Nephron progenitor cell (in vitro differentiated cells): ENCODE results near the gene B4GALNT4.

Experiments used
- DNase-seq: peaks from one replicate; pipeline ENCODE4 v3.0.0; 2021
- H3K27ac Mint-ChIP-seq: 2 replicates; pipeline ENCODE4 v1.8.0; 2021; ENCODE audit warnings: mild to moderate bottlenecking, moderate library complexity, mixed read lengths
- H3K27me3 Mint-ChIP-seq: 2 replicates; pipeline ENCODE4 v1.8.0; 2021; ENCODE audit warnings: mild to moderate bottlenecking, low read depth, mixed read lengths; ENCODE audit not compliant: poor library complexity
- H3K36me3 Mint-ChIP-seq: 2 replicates; pipeline ENCODE4 v1.8.0; 2021; ENCODE audit warnings: low read depth, mixed read lengths
- H3K4me1 Mint-ChIP-seq: 2 replicates; pipeline ENCODE4 v1.8.0; 2021; ENCODE audit warnings: mixed read lengths
- H3K4me3 Mint-ChIP-seq: 2 replicates; pipeline ENCODE4 v1.8.0; 2021; ENCODE audit warnings: mild to moderate bottlenecking, moderate library complexity, mixed read lengths
- H3K9me3 Mint-ChIP-seq: 2 replicates; pipeline ENCODE4 v1.8.0; 2021; ENCODE audit warnings: mild to moderate bottlenecking, moderate library complexity, mixed read lengths
- CTCF ChIP-seq: fragments of 200-600 bp; sonication (generic); IDR thresholded peaks from 2 replicates; pipeline ENCODE4 v1.5.0; 2021; ENCODE audit warnings: antibody characterized with exemption

B4GALNT4 gene

GRCh38 chr11:350723-351255, 18.5 kb upstream of the B4GALNT4 start:
- no peak overlapping the region for H3K4me3 Mint-ChIP-seq
- H3K36me3 Mint-ChIP-seq, result no peaks in the 10 kb centered on the region
- peaks cover 59% of the 10 kb centered on the region for H3K4me1 Mint-ChIP-seq
- H3K9me3 Mint-ChIP-seq, result peaks cover 3% of the 10 kb centered on the region
- peaks cover 11% of the 10 kb centered on the region for H3K27me3 Mint-ChIP-seq
- no peak for TF ChIP-seq CTCF
- H3K27ac Mint-ChIP-seq, result no peak overlapping the region
- no peak for DNase-seq

- H3K4me3 Mint-ChIP-seq, result no peak overlapping the region
- peaks cover 3% of the 10 kb centered on the region for H3K9me3 Mint-ChIP-seq
- peaks cover 11% of the 10 kb centered on the region for H3K27me3 Mint-ChIP-seq
- H3K36me3 Mint-ChIP-seq, result no peaks in the 10 kb centered on the region
- H3K4me1 Mint-ChIP-seq, result peaks cover 59% of the 10 kb centered on the region
- no peak for TF ChIP-seq CTCF
- H3K27ac Mint-ChIP-seq, result no peak overlapping the region
- DNase-seq, result no peak
Observed at GRCh38 chr11:351411-351810, 17.9 kb upstream of the B4GALNT4 start.

- Mint-ChIP-seq H3K4me1 (peaks cover 59% of the 10 kb centered on the region), H3K36me3 (no peaks in the 10 kb centered on the region), H3K9me3 (peaks cover 3% of the 10 kb centered on the region), H3K4me3 (no peak overlapping the region), H3K27ac (peak overlapping the region; percentile 92), H3K27me3 (peaks cover 11% of the 10 kb centered on the region)
- no peak for TF ChIP-seq CTCF
- DNase-seq, result no peak
Observed at GRCh38 chr11:352456-353031, 16.8 kb upstream of the B4GALNT4 start.

- peaks cover 3% of the 10 kb centered on the region for H3K9me3 Mint-ChIP-seq
- no peak for DNase-seq
- no peaks in the 10 kb centered on the region for H3K36me3 Mint-ChIP-seq
- H3K4me3 Mint-ChIP-seq, result peak overlapping the region; percentile 40
- peaks cover 11% of the 10 kb centered on the region for H3K27me3 Mint-ChIP-seq
- TF ChIP-seq CTCF, result no peak
- H3K4me1 Mint-ChIP-seq, result peaks cover 59% of the 10 kb centered on the region
- peak overlapping the region; percentile 92 for H3K27ac Mint-ChIP-seq
Observed at GRCh38 chr11:353179-353873, 16.0 kb upstream of the B4GALNT4 start.

- H3K9me3 Mint-ChIP-seq, result peaks cover 3% of the 10 kb centered on the region
- H3K36me3 Mint-ChIP-seq, result no peaks in the 10 kb centered on the region
- peak; percentile 92 for DNase-seq
- H3K27me3 Mint-ChIP-seq, result peaks cover 5% of the 10 kb centered on the region
- TF ChIP-seq CTCF, result no peak
- H3K27ac Mint-ChIP-seq, result peak overlapping the region; percentile 93
- H3K4me3 Mint-ChIP-seq, result peak overlapping the region; percentile 66
- H3K4me1 Mint-ChIP-seq, result peaks cover 41% of the 10 kb centered on the region
Observed at GRCh38 chr11:355581-356458, 13.5 kb upstream of the B4GALNT4 start.
